ENCODE data around the gene FBXL17.

DNA sequence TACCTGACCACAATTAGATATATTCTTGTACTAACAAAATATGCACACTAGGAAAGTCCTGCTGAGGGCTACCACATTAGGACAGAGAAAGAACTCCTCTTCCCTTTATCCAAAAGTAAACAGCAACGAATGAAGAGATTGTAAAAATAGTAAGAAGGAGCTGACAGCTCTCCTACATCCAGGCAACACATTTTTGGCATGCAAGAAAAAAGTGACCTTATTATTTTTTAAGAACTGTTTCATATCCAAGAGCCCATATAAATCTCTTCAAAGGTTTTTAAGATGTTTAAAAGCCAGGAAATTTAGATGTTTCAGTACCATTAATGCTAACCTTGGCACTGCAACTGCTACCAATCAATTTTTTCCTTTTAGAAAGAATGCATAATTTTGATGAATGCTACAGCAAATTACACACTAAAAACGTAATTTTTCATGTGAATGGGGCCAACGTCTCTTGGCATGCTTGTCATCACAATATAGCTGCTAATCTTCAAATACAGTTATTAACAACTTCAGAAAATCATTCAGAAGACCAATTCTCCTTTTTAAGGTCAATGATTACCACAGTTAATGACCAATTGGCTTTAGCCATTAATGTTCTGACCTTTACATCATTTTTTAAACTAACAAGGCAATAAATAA is 132.0 kb downstream of the FBXL17 start:
- TF ChIP-seq EZH2phosphoT487 (IDR thresholded peaks at IDR 0.05; ENCODE audit: insufficient read depth, low read depth) (no peak), EZH2 (IDR thresholded peaks at IDR 0.05; ENCODE audit: insufficient read depth, poor library complexity, severe bottlenecking) (no peak)

Data from GM23248 (cell line).